ENCODE results near the gene DIAPH2.

Gene DIAPH2

DNA sequence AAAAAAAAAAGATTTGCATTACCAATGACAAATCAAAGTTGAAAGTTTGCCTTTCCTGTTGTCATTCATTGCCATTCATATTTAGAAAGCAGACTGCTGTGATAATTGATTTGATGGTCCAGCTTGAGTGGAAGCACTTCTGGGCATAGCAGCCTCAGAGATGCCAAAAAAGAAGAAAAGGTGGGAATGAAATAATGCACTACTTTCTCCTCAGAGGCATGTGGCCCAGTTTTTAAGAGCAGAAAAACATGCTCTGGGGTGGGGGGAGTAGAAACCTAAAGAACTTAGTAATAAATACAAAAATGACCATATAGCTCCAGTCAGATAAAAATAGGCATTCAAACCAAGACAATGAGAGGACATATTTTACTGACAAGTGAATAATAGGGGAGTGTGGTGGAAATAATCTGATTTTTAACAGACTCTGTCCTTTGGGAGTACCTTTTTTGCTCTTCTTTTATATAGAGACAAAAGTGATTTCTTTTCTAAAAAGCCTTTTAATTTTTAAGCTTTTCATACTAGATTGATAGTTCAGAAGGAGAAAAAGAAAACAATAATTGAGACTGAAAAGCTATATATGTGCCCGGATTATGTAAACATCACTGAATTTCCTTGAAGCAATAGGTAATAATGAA, 798.1 kb downstream of the DIAPH2 start:
- DNase-seq (ENCODE audit: low spot score), result no peak

DNA sequence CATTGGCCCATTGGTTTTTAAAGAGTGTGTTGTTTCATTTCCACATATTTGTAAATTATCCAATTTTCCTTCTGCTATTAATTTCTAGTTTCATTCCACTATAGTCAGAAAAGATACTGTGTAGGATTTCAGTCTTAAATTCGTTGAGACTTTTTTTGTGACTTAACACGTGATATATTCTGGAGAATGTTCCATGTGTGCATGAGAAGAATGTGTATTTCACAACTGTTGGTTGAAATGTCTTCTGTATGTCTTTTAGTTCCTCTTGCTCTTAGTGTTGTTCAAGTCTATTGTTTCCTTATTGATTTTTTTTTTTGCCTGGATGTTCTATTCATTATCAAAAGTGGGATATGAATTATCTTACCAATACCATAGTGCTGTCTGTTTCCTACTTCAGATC, 806.0 kb downstream of the DIAPH2 start:
- DNase-seq (ENCODE audit: low spot score), result no peak

DNA sequence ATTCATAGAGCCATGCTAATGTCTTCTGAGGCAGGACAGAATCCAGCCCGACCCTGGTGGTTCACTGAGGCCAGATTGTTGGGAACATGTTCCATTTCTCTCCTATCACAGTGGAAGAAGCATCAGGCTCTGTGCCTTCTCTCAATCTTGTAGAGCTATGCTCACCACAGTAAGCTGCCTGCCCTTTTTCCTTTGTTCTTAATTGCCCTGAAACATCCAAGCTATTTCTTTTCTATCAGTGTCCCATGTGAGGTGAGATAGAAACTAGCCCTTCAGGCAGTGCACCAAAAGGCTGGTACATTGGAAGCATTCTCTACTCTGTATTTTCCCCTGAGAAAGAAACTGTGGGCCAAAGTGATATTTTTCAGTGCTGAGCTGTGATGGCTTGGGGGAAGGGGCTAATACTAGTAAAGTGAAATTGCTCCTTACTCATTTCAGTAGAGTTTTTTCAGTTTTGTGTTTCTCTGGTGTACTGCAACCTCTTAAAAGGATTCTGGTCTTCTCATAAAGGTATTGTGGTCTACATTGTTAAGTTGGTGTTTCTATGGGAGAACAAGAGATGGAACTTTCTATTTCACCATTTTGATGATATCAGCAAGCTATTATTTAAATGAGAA, 810.2 kb downstream of the DIAPH2 start:
- DNase-seq (ENCODE audit: low spot score), result no peak

DNA sequence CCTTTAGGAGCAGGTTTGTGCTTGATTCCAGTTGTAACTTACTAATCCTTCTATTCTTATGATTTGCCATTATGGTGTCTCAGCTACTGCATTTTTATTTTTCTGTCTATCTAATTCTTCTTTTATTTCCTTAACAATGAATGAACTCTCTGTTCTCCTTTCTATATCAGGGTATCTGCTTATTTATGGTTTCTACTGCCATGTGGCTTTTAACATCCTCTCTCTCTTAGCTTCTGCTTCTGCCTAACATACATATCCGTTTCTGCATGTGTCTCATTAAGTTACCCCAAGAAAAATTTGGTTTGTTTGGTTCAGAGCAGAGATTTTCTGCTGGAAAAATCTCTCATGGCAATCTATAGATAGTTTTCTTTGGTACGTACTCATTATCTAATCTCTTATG, 813.5 kb downstream of the DIAPH2 start:
- DNase-seq (ENCODE audit: low spot score), result no peak

DNA sequence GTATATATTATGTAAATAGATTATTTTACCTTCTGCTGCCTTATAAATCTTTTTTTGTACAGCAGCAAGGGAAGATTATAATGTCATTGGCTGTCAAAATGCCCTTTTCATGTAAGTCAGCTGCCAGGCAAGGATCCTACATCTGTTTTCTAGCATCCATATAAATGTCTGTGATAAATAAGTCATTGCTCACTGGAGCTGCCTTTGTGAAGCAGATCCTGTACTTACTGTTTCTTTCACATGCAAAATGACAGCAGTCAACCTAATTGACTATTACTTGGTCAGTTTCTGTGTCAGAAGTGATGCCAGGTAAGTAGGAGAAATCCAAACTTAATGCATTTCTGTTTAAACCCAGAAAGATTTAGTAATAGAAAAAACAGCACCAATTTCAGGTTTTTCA, 819.8 kb downstream of the DIAPH2 start:
- no peak for DNase-seq (ENCODE audit: low spot score)

DNA sequence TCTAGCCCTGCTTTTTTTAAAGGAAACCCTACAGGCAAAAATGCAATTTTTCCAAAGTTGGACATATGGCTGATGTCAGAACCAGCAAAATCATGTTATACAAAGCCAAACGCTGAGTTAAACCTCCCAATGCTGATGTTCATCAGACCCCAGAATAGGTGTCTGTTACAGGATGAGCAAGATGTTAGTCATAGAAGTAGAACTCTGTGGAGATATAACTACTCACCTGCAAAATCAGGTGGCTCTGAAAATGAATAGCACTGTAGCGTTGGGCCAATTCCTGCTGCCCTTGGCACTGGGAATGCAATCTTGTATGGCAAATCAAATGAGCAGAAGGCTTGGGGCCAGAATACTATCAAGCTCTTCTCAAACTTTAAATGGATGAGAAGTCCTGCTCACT, 833.1 kb downstream of the DIAPH2 start:
- no peak for DNase-seq (ENCODE audit: low spot score)

DNA sequence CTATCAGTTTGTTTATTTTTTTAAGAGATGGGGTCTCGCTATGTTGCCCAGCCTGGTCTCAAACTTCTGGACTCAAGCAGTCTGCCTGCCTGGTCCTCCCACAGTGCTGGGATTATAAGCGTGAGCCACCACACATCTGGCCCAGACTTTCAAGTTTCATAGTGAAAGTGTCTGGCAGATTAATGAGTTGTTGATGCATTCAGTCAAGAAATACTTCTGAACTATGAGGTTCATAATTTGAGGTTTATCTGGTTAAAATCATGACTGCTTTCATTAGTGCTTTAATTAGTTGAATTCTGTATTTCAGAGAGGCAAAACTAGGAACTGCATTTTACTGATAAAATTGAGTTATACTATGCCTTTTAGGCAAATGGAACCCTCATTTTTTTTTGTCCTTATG, 837.7 kb downstream of the DIAPH2 start:
- no peak for DNase-seq (ENCODE audit: low spot score)

DNA sequence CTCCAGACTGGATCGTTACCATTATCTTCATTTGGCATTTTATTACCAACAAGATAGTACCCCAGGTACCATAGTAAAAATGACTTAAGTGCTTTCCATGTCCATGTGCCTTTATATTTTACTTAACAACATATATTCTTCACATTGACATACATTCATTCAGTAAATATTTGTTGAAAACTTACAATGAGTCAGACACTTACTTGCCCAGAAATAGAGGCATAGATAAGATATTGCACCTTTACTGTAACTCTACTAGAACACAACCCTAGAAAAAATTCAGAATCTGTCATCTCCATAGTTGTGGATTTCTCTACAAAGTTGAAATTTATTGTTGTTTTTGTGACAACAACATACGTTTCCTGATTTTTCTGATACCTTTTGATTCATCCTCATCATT, 839.7 kb downstream of the DIAPH2 start:
- no peak for DNase-seq (ENCODE audit: low spot score)

DNA sequence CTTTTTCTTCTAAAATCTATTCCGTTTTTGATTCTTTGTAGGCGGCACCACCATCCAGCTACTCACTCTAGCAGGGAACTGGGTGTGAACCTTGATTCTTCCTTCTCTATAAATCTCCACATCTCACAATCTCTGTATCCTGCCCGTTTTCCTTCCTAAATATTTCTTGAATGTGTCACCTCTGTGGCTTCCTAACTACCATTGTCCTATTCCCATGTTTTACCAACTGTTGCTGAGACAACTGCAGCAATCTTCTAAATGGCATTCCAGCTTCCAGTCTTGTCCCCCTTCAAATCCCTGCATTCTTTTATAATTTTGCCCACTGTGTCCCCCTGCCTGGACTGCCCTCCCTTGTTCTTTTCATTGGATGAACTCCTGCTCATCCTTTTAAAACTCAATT, 840.4 kb downstream of the DIAPH2 start:
- DNase-seq (ENCODE audit: low spot score), result no peak

DNA sequence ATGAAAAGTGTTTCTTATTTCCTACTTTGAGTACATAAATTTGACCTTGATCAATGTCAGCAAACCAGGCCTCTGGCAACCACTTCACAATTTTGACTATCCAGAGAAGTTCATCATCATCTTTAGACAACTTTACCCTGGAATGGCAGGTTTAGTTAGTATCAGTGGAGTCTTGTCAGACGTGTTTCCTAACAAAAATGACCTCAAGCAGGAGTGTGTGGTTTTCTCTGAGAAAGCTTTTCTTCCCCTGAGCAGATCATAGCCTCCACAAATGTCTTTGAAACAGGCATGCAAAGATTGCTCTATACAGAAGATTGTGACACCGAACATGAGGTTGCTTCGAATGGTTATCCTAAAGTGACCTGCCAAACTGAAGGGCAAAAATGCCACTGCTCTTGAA, 841.3 kb downstream of the DIAPH2 start:
- no peak for DNase-seq (ENCODE audit: low spot score)

DNA sequence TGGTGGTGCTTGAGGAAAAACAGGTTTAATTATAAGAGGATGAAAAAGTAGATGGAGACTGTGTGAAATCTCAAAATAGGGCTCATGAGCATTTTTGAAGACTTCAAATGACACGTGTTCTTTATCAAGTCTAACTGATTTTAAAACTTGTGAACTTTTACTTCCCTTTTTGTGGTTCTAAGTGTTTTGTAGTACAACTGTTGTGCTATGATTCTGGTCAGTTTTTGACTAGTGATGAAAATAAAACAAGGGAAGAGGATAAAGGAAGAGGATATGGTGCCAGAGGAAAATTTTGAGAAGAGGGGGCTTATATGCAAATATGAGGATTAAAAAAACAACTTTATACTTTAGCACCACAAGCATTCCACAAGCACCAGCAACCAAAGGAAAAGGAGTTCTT, 843.1 kb downstream of the DIAPH2 start:
- DNase-seq (ENCODE audit: low spot score), result no peak

DNA sequence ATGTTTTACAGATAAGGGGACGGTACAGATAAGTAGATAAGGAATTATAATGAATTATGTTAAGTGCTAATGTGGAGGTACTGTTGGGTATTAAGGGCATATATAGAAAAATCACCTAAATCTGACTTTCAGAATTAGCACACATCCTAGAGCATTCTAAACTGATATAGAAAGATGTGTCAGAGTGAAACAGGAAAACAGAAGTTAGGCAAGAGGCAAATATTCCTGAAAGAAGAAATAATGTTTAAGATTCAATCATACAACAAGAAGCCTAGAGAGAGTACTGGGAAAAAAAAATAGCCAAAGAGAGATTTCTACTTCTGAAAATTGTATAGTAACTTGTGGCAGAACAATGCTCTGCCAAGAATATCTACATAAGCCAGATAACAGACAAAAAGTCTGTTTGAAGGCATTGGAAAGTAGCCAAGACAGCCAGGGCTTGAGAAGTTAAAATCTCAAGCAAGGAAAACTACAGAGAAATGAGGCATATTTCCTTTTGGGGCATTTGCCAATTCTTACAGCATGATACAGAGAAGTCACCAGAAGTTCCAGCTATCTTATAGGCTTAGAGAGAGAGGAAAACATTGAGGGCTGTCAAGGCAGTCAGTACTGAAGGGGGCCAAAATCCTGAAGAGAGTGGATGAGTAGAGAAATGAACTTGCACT, 845.0 kb downstream of the DIAPH2 start:
- DNase-seq (ENCODE audit: low spot score), result no peak

DNA sequence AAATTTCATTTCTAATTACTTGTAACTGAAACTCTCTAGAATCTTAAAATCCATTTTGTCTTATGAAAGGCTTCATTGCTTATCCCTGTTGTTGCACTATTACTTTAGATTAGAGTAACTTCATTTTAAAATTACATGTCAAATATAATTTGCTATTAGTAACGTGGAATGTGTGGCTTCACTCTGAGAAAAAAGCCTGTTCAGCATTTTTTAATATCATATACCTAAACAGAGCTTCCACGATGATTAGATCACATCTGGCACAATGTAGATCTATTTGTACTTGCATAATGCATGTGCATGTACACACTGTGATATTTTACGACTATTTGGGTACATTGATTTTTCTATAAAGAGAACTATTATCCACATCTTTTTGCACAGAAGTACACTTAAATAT, 847.2 kb downstream of the DIAPH2 start:
- no peak for DNase-seq (ENCODE audit: low spot score)

DNA sequence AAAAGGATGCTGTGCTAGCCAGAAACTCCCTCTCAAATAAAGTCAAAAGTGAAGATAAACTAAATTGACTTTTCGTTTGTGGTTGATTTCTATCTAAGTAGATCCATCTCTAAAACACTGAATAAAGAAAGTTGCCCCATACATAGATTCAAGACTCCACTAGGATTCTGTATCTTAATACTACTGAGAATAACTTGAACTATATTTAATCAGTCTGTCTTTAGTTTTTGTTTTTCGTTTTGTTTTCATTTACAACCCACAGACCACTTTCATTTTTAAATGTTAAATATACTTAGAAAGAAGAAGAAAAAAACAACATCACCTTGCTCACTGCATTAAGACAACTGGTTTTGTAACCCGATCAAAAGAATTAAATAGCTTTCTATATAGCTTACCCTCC, 854.1 kb downstream of the DIAPH2 start:
- no peak for DNase-seq (ENCODE audit: low spot score)

DNA sequence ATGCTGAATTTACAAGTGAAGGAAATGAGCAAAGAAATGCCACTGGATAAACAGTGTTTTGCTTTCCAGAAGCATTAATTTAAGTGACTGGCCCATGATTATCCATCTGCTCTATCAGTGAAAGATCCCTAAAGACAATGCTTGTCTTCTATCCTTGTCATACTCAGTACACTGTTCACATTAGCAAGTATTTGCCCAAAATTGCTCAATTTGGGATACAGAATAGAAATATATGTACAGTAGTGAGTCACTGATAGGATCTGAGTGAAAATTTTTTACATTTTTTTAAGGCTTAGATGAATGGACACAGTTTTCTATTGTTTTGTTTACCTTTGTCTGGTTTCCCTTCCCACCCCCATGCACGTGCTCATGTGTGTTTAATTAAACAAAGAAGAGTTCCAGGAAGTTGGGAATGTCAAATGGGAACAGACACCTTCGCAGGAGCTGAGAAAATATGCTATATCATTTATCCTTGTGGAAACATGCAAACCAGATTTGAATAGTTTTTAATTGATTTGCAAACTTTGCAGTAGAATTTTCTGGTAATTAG, 855.4 kb downstream of the DIAPH2 start:
- DNase-seq (ENCODE audit: low spot score), result no peak

DNA sequence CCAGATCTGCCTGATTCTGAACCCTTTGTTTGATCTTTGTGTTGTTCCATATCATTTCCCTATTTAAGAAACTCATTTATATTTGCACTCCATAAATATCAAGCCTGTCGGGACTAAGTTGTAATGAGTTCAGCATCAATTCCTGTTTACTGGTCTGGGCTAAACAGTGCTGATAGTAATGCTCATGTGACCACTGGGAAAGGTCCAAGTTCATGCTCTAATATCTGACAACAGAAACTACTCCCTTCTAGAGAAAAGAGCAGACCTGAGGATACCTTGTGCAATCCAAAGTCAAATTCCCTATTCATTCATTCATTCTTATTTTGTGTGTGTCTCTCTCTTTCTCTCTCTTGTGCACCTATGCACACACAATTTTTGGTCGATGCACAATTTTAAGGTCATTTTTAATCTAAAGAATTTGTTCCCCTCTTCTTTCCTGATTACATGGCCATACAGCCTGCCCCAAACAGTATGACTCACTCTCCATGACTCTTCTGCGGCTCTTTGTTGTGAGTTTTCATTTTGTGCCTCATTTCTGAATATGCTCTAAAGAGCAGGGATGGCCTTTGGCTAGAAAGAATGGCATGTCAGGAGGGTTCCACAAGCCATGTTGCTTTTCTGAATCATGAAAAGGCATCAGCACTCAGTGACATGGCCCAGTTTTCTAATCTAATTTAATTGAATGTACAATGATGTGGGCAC, 863.4 kb downstream of the DIAPH2 start:
- DNase-seq (ENCODE audit: low spot score), result no peak

DNA sequence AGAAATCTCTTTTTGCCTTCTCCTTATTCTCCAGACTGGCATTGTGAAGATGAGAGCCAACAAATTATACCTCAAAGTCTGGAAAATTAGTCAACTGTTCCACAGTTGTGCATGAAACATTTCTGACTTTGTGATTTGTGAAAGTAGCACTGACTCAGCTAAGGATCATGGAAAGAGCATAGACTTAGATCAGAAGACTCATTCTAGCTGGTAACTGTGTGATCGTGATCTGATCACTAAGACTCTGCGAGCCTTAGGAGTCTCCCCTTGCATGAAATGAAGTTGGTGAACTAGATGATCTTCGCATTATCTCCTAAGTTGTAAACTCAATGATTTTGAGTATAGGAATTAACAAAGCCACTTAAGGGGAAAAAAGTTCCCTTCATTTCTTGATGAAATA, 867.2 kb downstream of the DIAPH2 start:
- DNase-seq (ENCODE audit: low spot score), result no peak

DNA sequence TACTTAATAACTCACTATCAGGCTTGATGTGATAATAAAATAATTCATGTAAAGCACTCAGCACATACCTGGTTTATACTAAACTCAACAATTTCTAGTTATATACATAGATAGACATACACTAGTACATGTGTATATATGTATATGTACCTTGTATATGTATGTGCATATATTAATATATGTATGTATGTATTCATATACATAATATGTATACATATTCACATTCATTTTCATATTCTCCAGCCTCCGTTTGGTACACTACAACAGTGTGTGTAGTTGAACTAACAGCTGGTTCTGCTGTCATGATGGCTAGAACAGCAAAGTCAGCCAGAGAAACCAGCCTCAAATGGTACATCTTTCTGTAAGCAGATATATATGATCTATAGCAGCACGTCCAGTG, 869.2 kb downstream of the DIAPH2 start:
- DNase-seq (ENCODE audit: low spot score), result no peak

DNA sequence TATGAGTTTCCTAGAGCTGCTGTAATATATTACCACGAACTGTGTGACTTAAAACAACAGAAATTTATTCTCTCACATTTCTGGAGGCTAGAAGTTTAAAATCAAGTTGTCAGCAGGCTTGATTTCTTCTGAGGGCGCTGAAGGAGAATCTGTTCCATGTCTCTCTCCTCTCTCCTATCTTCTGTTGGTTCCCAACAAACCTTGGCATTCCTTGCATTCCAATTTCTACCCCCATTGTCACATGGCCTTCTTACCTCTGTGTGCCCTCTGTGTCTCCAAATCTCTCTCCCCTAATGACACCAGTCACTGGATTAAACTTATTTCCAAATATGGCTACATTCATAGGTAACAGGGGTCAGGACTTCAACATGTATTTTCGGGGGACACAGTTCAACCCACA, 871.7 kb downstream of the DIAPH2 start:
- DNase-seq (ENCODE audit: low spot score), result no peak

DNA sequence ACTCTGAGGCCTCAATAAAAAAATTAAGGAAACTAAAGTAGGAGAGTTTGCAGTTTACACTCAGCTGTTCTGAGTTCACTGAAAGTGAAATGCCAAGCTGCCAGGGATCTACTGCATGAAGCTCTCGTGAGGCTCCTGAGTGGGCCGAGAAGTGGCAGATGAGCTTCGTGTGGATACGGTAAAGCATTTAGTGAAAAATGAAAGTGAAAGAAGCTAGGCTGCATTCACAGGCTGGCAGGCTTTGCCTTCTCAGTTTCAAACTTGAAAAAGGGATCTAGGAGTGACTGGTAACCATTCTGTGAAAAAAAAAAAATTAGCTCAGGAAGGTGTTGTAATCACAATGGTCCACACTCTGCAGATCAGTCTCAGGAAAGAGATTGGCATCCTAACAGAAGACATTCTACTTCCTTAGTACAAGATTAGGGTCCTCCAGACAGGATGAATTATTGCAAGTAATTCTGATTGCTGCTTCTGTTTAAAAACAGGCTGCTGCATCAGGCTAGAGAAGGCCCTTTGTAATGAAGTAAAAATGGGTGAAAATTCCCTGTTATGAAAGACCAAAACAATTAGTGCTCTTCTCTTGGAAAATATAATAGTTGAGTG, 879.0 kb downstream of the DIAPH2 start:
- DNase-seq (ENCODE audit: low spot score), result no peak

DNA sequence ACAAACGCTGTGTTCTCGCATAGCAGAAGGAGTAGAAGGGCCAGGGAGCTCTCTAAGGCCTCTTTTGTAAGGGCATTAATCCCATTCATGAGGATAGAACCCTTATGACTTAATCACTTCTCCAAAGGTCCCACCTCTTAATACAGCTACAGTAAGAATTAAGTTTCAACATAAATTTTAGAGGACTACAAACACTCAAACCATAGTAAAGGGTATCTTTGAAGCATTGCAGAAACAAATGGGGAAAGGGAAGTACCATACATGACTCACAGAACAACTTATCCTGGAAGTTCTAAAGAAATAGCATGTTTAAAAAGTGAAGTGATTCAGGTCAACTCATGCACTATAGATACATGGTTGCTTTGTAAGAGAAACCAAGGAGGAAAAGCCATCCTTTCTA, 879.9 kb downstream of the DIAPH2 start:
- DNase-seq (ENCODE audit: low spot score), result no peak

DNA sequence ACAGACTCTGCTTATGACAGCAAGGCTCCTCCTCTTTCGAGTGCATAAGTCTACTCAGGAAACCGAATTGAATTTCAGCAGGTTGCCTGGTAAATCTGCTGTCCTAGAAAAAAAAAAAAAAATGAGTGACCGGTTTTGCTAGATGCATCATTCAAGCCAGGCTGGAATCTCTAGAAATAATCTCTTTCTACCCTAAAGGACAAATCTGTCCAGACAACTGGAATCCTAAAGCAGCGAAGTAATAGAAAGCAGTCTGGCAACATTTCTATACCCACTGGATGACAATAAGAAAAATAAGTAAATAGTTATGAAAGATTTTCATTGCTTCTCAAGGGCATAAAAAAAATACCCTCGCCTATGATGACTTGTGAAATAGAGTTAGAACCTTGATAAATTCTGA, 902.5 kb downstream of the DIAPH2 start:
- DNase-seq (ENCODE audit: low spot score), result no peak
